Esophagus squamous epithelium (tissue), 4 donors: ENCODE results near the gene PAAF1.

Source experiments
- CTCF ChIP-seq, 6 experiments: fragments of 450-650 bp in 4 of 6; fragments of 200-600 bp in 2 of 6; sonication (generic) in 2 of 6; IDR thresholded peaks; one replicate each; pipeline ENCODE4 v1.5.1; 2016 to 2019; ENCODE audit warnings: antibody characterized with exemption in 6 of 6, mild to moderate bottlenecking in 4 of 6, moderate library complexity in 4 of 6
- POLR2A ChIP-seq, 4 donors: fragments of 450-650 bp; IDR thresholded peaks; one replicate each; pipeline ENCODE4 v1.6.1; 2017; ENCODE audit warnings: antibody characterized with exemption in 4 of 4, mild to moderate bottlenecking in 4 of 4, moderate library complexity in 3 of 4

- TF ChIP-seq POLR2A (IDR thresholded peaks at IDR 0.05) (no peak), CTCF (IDR thresholded peaks at IDR 0.05) (no peak)
Observed at GRCh38 chr11:73932781-73933180, 56.0 kb downstream of the PAAF1 start.
